CD1c-positive myeloid dendritic cell (primary cell): ENCODE results near the gene MEIOB.
"Not testable (repeated sequence)": the region's sequence is repeated elsewhere in the genome, so short reads cannot be mapped to it uniquely, and the experiment has no call there.

ENCODE experiments used
- DNase-seq: peaks from one replicate; pipeline ENCODE4 v3.0.0-alpha.2; 2016; ENCODE audit errors: extremely low spot score

The MEIOB gene

GRCh38 chr16:1907226-1907860, 35.4 kb upstream of the MEIOB start:
- no peak for DNase-seq

DNA sequence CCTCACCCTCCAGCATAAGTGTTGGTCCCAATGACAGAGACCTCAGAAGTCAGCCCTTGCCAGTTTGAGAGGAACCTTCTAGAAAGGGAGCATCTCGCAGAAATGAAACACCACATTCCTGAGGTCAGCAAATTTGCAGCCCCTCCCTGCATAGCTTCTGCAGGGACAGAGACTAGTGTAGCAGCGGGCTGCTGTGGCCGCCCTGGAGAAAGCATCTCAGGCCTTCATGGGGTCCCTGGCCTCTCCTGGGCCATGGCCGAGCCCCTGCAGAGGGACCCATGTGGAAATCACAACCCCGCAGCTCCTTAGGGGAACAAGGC, 34.8 kb upstream of the MEIOB start:
- no peak for DNase-seq

GRCh38 chr16:1906055-1906845, 34.3 kb upstream of the MEIOB start:
- no peak for DNase-seq

DNA sequence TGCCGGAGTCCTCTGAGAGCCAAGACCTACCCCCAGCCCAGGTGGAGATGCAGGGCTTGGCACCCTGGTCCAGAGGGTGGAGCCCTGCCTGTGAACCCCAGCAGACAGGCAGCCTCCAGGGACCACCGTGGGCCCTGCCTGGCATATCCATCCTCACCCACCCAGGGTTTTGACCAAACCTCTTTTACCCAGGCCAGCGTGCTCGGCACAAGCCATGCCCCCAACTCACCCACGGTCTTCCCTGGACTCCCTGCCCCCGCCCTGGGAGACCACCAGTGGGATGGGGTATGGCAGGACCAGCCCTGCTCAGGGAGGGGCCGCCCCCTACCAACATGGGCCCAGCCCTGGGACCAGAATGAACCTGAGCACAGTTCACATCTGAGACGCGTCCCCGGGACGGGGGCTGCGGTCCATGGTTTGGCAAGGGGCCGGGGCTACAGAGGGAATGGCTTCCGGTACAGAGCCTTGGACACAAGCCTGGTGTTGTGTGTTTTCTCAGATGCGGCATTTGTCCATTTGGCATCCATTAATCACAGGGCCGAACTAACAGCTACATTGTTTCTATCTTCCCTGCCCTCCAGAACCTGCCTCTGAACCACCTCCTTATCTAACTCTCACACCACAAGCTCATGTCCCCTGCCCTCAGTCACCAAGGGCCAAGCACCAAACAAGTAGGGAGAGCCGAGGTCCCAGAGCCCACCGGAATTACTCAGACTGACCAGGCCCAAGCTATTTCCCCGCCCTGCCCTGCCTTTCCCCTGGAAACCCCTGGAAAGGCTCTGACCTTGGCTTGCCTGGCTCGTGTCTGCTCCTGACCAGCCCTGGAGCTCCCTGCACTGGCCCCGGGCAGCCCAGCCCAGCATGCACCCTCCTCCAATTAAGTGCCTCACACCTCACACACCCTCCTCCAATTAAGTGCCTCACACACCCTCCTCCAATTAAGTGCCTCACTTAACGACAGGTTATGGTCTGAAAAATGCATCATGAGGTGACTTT, 32.2 kb upstream of the MEIOB start:
- DNase-seq = no peak

DNA sequence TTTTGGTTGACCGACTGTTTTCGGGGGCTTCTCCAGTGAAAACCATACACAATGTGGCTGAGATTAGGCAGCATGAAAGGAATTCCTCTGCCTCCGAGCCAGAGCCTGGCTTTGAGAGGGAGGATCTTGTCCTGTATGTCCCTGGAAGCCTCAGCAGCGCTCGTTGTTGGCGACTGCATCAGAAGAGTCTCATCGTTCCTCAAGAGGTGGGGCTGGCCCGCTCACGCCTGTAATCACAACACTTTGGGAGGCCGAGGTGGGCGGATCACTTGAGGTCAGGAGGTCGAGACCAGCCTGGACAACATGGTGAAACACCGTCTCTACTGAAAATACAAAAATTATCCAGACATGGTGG, 31.2 kb upstream of the MEIOB start:
- no peak for DNase-seq

DNA sequence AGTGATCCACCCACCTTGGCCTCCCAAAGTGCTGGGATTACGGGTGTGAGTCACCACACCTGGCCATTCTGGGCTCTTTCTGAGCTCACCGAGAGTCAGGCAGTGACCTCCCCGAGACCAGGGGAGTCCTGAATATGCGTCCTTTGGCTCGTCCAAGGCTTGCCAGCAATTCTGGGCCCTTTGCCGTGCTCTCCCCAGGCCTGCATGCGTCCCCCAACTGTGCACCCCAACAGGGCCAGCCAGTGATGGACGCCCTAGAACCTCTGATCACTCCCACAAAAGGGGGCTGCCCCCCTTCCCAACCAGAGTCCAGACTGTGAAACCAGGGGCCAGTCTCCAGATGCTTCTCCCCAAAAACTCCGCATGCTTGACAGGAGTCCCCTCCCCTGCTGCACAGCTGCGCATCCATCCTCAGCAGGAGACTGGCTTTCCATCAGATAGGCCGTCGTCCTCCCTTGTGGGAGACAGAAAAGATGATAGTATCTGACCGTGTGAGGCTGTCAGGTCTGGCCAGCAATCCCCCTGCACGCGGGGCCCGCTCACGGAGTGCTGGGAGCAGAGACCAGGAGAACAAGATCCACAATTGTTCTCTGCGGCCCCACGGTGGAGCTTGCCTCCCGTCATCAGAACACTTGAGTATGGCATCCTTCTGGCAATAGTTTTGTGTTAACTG, 30.7 kb upstream of the MEIOB start:
- no peak for DNase-seq

DNA sequence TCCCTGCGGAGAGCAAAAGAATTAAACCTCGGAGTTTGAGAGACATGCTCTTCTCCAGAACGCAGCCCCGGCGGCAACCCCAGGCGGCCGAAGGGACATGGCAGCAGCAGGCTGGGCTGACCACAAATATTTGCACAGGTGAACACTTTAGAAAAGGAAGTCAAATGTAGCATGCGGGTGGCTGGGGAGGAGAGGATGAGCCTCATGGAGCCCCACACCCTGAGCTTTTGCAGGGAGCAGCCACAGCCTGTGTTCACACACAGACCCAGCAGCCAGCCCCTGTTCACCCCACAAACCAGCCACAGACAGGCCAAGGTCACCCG, 28.4 kb upstream of the MEIOB start:
- no peak for DNase-seq

- DNase-seq = no peak
Measured at GRCh38 chr16:1899641-1900451, 27.9 kb upstream of the MEIOB start.

- DNase-seq = not testable (repeated sequence)
Measured at GRCh38 chr16:1897692-1898091, 25.7 kb upstream of the MEIOB start.

GRCh38 chr16:1895949-1896675, 24.1 kb upstream of the MEIOB start:
- DNase-seq = no peak

- no peak for DNase-seq
Measured at GRCh38 chr16:1895068-1895467, 23.1 kb upstream of the MEIOB start.

DNA sequence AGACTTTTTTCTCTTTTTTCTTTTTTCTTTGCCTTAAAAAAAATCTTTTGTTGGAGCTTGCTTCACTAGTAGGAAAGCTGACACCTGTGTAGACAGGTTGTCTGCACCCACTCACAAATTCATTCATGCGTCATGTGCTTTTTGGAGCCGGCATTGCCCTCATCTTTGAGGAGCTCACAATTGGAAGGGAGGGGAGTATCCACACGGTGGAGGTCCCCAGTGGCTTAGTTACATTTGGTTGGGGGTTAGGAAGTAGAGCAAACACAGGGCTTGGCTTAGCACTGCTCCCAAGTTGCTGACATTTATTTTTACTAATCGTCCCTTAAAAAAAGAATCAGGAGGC, 18.7 kb upstream of the MEIOB start:
- no peak for DNase-seq

- no peak for DNase-seq
Measured at GRCh38 chr16:1890024-1890707, 18.2 kb upstream of the MEIOB start.

- no peak for DNase-seq
Measured at GRCh38 chr16:1887711-1888354, 15.9 kb upstream of the MEIOB start.

DNA sequence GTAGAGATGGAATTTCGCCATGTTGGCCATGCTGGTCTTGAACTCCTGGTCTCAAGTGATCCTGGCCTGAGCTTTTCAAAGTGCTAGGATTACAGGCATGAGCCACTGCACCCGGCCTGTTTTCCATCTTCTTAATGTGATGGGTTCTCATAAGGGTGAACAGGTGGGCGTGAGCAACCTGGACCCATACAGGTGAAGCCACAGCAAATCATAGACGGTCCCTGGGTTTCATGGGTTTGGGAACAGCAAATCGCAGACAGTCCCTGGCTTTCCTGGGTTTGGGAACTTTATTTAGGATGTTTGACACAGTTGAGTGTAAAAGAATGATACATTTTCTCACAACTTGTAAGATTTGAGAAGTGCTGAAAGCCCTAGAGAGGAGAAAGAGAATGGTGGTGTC, 12.9 kb upstream of the MEIOB start:
- no peak for DNase-seq

DNA sequence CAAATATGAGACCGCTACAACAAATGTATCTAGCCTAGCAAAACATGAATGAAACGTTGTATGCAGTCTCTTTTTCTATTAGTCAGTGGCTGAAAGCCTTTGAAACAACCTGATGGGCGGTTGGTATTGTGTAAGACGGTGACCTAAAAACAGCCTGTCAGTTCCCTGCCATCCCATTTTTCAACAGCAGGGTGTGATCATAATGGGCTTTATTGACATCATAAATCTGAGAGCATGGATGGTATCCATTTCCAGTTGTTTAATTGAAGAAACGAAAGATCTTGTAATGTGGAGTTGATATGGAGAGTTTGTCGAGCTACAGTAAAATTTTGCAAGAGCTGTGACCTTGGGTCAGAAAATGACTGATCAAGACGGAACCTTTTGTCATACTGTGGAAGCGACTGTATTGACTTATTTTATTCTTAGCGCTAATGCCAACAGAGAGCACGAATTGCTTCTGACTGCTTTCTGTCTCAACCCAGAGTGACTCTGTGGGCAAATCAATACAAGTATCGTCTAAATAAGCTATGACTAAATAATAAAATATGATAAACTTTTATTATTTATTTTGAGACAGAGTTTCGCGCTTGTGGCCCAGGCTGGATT, 12.3 kb upstream of the MEIOB start:
- peak; percentile 53 for DNase-seq

- not testable (repeated sequence) for DNase-seq
Measured at GRCh38 chr16:1881172-1881571, 9.2 kb upstream of the MEIOB start.

DNA sequence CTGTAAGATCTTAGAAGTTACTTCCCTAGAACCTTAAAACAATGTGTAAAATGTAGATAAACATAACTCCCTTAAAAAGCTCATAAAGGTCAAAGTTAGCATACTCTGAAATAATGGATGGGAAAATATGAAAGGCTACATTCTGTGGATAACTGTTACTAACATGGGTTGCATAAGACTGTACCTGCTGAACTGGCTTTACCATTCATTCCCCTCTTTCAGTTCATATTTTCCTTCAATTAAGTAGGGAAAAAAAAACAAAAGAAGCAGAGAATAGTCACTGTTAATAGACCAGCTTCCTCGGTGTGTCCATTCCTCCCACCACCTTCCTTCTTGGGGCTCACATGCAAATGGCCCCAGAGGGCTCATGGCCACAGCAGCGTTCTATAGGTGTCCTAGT, 7.5 kb upstream of the MEIOB start:
- no peak for DNase-seq

DNA sequence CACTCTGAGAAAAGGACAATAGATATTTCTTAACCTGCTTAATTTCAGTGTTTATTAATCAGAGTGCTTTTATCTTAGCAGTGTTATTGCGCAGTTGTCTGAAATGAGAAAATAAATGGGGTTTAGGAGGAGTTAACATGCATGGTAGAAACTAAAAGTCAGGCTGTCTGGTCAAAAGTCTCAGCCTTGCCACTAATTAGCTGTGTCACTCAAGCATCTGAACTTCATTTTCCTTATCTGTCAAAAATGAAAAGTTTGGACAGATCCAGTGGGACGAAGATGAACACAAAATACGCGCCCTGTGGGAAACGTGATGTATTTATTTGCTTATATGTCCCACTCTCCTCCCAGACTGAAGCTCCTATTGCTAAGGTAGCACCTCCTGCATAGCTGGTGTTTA, 6.3 kb upstream of the MEIOB start:
- DNase-seq = no peak
